Activated CD4-positive, alpha-beta T cell treated with anti-CD3 and anti-CD28 coated beads, Interleukin-2, amount 50 U/mL, for 16 hours (primary cell): Measurements from ENCODE around the gene LMOD1.
"Not testable (repeated sequence)": the region's sequence is repeated elsewhere in the genome, so short reads cannot be mapped to it uniquely, and the experiment has no call there.

Experiments
- DNase-seq: peaks from one replicate; pipeline ENCODE4 v3.0.0-alpha.2; 2020

The LMOD1 gene

GRCh38 chr1:201912832-201913231 lies 33.5 kb downstream of the LMOD1 start:
- no peak for DNase-seq

- no peak for DNase-seq
Measured at GRCh38 chr1:201911826-201912571, 34.3 kb downstream of the LMOD1 start.

GRCh38 chr1:201907621-201908020 lies 38.7 kb downstream of the LMOD1 start:
- no peak for DNase-seq

- DNase-seq = no peak
Measured at GRCh38 chr1:201906336-201906735, 40.0 kb downstream of the LMOD1 start.

GRCh38 chr1:201905234-201905890 lies 41.0 kb downstream of the LMOD1 start:
- DNase-seq = peak; percentile 5

GRCh38 chr1:201904579-201904978 lies 41.8 kb downstream of the LMOD1 start:
- DNase-seq = no peak

GRCh38 chr1:201903135-201903534 lies 43.2 kb downstream of the LMOD1 start:
- no peak for DNase-seq

GRCh38 chr1:201902198-201902597 lies 44.1 kb downstream of the LMOD1 start:
- DNase-seq = no peak

GRCh38 chr1:201901036-201901435 lies 45.3 kb downstream of the LMOD1 start:
- DNase-seq = not testable (repeated sequence)

GRCh38 chr1:201900476-201900875 lies 45.9 kb downstream of the LMOD1 start:
- DNase-seq = no peak

- no peak for DNase-seq
Measured at GRCh38 chr1:201899683-201900429, 46.5 kb downstream of the LMOD1 start.

- no peak for DNase-seq
Measured at GRCh38 chr1:201898992-201899391, 47.4 kb downstream of the LMOD1 start.

- no peak for DNase-seq
Measured at GRCh38 chr1:201898240-201898894, 48.0 kb downstream of the LMOD1 start.

GRCh38 chr1:201896951-201897391 lies 49.4 kb downstream of the LMOD1 start:
- no peak for DNase-seq

GRCh38 chr1:201895913-201896807 lies 50.2 kb downstream of the LMOD1 start:
- peak; percentile 90 for DNase-seq

- no peak for DNase-seq
Measured at GRCh38 chr1:201895120-201895665, 51.2 kb downstream of the LMOD1 start.

- no peak for DNase-seq
Measured at GRCh38 chr1:201894343-201895119, 51.8 kb downstream of the LMOD1 start.

GRCh38 chr1:201893431-201893830 lies 52.9 kb downstream of the LMOD1 start:
- no peak for DNase-seq

- no peak for DNase-seq
Measured at GRCh38 chr1:201892211-201892610, 54.1 kb downstream of the LMOD1 start.

- no peak for DNase-seq
Measured at GRCh38 chr1:201891451-201892045, 54.8 kb downstream of the LMOD1 start.
